Measurements from ENCODE around the gene CALML3.

Gene CALML3

GRCh38 chr10:5530412-5530806, 5.6 kb downstream of the CALML3 start:
- H3K27ac ChIP-seq, result no peak overlapping the region
- no peak for TF ChIP-seq ZFX (IDR thresholded peaks at IDR 0.05)
- TF ChIP-seq CTCF (conservative IDR thresholded peaks at IDR 0.05), result no peak

- H3K27ac ChIP-seq, result no peak overlapping the region
- no peak for TF ChIP-seq ZFX (IDR thresholded peaks at IDR 0.05)
- no peak for TF ChIP-seq CTCF (conservative IDR thresholded peaks at IDR 0.05)
These were observed 6.2 kb downstream of the CALML3 start for GRCh38 chr10:5530846-5531557.

GRCh38 chr10:5531558-5532306, 7.0 kb downstream of the CALML3 start:
- no peak overlapping the region for H3K27ac ChIP-seq
- no peak for TF ChIP-seq CTCF (conservative IDR thresholded peaks at IDR 0.05)
- TF ChIP-seq ZFX (IDR thresholded peaks at IDR 0.05), result no peak

GRCh38 chr10:5532307-5532605, 7.5 kb downstream of the CALML3 start:
- no peak overlapping the region for H3K27ac ChIP-seq
- no peak for TF ChIP-seq CTCF (conservative IDR thresholded peaks at IDR 0.05)
- no peak for TF ChIP-seq ZFX (IDR thresholded peaks at IDR 0.05)

GRCh38 chr10:5532618-5533097, 7.9 kb downstream of the CALML3 start:
- H3K27ac ChIP-seq, result no peak overlapping the region
- no peak for TF ChIP-seq CTCF (conservative IDR thresholded peaks at IDR 0.05)
- no peak for TF ChIP-seq ZFX (IDR thresholded peaks at IDR 0.05)

GRCh38 chr10:5533098-5533731, 8.5 kb downstream of the CALML3 start:
- H3K27ac ChIP-seq, result no peak overlapping the region
- TF ChIP-seq ZFX (IDR thresholded peaks at IDR 0.05) (no peak), CTCF (conservative IDR thresholded peaks at IDR 0.05) (no peak)
